Testis (tissue), 2 donors: ENCODE results near the gene ZDHHC8.

Experiments
- POLR2A ChIP-seq: fragments of 450-650 bp; IDR thresholded peaks from one replicate; pipeline ENCODE4 v1.6.1; 2017; ENCODE audit warnings: antibody characterized with exemption, mild to moderate bottlenecking, moderate library complexity
- TF ChIP-seq, protein P1 (sequence below), 3 experiments: fragments of 450-650 bp in 2 of 3; fragments of 200-600 bp in 1 of 3; sonication (generic) in 1 of 3; IDR thresholded peaks; one replicate each; pipeline ENCODE4 v1.5.1; 2016 to 2019; ENCODE audit warnings: antibody characterized with exemption in 3 of 3, mild to moderate bottlenecking in 2 of 3, moderate library complexity in 1 of 3

DNA sequence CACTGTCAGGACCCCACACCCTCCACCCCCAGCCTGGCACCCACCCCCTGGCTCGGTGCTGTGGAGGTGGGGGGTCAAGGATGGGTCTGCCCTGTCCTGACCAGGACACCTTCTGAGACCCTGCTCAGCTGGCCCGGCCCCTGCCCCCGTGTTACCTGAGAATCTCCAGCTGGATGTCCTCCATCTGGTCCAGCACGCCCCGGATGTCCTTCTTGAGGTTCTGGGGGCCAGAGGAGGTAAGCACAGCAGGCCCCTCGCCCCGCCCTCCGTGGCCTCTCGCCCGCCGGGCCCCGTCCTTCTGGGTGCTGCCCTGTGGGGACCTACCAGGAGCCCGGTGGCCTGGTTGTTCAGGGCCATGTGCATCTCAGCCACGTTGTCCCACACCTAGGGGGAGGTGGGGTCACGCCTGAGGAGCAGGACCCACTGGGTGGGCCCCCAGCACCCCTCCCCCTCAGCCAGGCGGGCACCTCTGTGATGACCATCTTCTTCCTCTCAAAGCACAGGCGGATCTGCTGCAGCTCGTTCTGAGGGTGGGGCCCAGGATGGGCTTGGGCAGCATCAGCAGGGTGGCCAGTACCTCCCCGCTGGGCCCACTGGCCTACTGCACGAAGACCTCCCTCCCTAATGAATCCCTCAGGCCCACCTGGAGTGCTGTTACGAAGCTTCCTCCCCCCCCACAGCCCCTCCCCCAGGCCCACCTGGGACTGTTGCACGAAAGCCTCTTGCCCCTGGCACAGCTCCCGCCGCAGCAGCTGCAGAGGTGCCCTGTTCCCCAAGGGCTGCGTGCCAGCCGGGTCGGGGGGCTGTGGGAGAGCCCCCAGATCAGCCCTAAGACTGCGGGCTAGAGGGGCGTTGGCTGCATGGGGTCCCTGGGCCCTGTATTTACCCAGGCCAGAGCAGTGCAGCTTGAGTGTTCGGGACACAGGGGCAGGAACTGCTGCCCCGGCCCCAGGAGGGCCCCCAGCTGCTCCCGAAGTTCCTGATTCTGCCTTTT is 17.9 kb downstream of the ZDHHC8 start:
- TF ChIP-seq, protein P1, sequence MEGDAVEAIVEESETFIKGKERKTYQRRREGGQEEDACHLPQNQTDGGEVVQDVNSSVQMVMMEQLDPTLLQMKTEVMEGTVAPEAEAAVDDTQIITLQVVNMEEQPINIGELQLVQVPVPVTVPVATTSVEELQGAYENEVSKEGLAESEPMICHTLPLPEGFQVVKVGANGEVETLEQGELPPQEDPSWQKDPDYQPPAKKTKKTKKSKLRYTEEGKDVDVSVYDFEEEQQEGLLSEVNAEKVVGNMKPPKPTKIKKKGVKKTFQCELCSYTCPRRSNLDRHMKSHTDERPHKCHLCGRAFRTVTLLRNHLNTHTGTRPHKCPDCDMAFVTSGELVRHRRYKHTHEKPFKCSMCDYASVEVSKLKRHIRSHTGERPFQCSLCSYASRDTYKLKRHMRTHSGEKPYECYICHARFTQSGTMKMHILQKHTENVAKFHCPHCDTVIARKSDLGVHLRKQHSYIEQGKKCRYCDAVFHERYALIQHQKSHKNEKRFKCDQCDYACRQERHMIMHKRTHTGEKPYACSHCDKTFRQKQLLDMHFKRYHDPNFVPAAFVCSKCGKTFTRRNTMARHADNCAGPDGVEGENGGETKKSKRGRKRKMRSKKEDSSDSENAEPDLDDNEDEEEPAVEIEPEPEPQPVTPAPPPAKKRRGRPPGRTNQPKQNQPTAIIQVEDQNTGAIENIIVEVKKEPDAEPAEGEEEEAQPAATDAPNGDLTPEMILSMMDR (IDR thresholded peaks at IDR 0.05), result no peak
- TF ChIP-seq POLR2A, result no peak
